K562 (cell line): ENCODE data around the gene CLGN. TPM values are rescaled to one million over a fixed set of nuclear protein-coding genes. Genes with fewer than 3 reads are reported as not detected.

Experiments
- BCOR ChIP-seq: fragments of 450-650 bp; IDR thresholded peaks from 2 replicates; pipeline ENCODE4 v1.6.1; 2016
- KDM1A ChIP-seq, 2 experiments: fragments of 450-650 bp; IDR thresholded peaks; 2 replicates each; pipeline ENCODE4 v1.6.1; 2016; ENCODE audit warnings: mild to moderate bottlenecking in 2 of 2
- KDM5B ChIP-seq: fragments of 200-600 bp; sonication (generic); IDR thresholded peaks from 2 replicates; pipeline ENCODE4 v1.6.1; 2012; ENCODE audit warnings: low read depth, mild to moderate bottlenecking, moderate library complexity, low read length, control low read depth, inconsistent platforms; ENCODE audit not compliant: insufficient replicate concordance
- NFRKB ChIP-seq: fragments of 450-650 bp; IDR thresholded peaks from 2 replicates; pipeline ENCODE4 v1.6.1; 2016; ENCODE audit warnings: low read depth
- NR0B1 ChIP-seq: fragments of 450-650 bp; IDR thresholded peaks from one replicate; pipeline ENCODE4 v1.6.1; 2018; ENCODE audit warnings: mild to moderate bottlenecking, moderate library complexity; ENCODE audit not compliant: partially characterized antibody
- TEAD4 ChIP-seq, 2 experiments: sonication (generic) in 1 of 2; formaldehyde crosslinking in 1 of 2; IDR thresholded peaks; 2 replicates each; pipeline versions ENCODE4 v1.6.1 to v1.8.0; 2012 to 2022; ENCODE audit warnings: borderline replicate concordance in 1 of 2, inconsistent platforms in 1 of 2, low read length in 1 of 2, mild to moderate bottlenecking in 1 of 2, missing genetic modification reagents in 1 of 2
- ZBTB12 ChIP-seq: fragments of 250-450 bp; sonication (Bioruptor Pico); IDR thresholded peaks from 2 replicates; pipeline ENCODE4 v1.4.0; 2020
- ZBTB40 ChIP-seq, 2 experiments: fragments of 450-650 bp in 1 of 2; sonication (generic) in 1 of 2; formaldehyde crosslinking in 1 of 2; IDR thresholded peaks; 2 replicates each; pipeline versions ENCODE4 v1.7.1 to v1.9.0; 2016 to 2022; ENCODE audit warnings: inconsistent platforms in 1 of 2, mild to moderate bottlenecking in 1 of 2, missing genetic modification reagents in 1 of 2
- ZBTB43 ChIP-seq: sonication (generic); formaldehyde crosslinking; IDR thresholded peaks from 2 replicates; pipeline ENCODE4 v1.8.0; 2023; ENCODE audit warnings: mild to moderate bottlenecking, missing genetic modification reagents
- ZFX ChIP-seq: sonication (generic); formaldehyde crosslinking; IDR thresholded peaks from 2 replicates; pipeline ENCODE4 v1.8.0; 2022; ENCODE audit warnings: mild to moderate bottlenecking, missing genetic modification reagents, moderate library complexity
- ZNF121 ChIP-seq: sonication (generic); formaldehyde crosslinking; conservative IDR thresholded peaks from 2 replicates; pipeline ENCODE4 v1.8.0; 2022; ENCODE audit warnings: missing genetic modification reagents
- ZNF224 ChIP-seq: sonication (generic); formaldehyde crosslinking; IDR thresholded peaks from 2 replicates; pipeline ENCODE4 v1.8.0; 2022; ENCODE audit warnings: mild to moderate bottlenecking, missing genetic modification reagents
- ZNF76 ChIP-seq: fragments of 250-450 bp; sonication (Bioruptor Pico); IDR thresholded peaks from 2 replicates; pipeline ENCODE4 v1.4.0; 2020; ENCODE audit warnings: mild to moderate bottlenecking, moderate library complexity, borderline replicate concordance
- polyA plus RNA-seq, 8 experiments: library from polyadenylated mRNA; depleted of rRNA in 4 of 8; stranded (reverse) in 5 of 8; unstranded in 3 of 8; fragments of >200 nt; fragmentation: Nextera tagmentation in 2 of 8; fragmentation: Illumina TruSeq in 1 of 8; extraction: Ambion mirVana in 2 of 8; extraction: Trizol in 1 of 8; gene quantifications; 2 replicates each; pipeline versions ENCODE4 v1.2.1 to v1.2.3, GENCODE V29; 2011 to 2014; ENCODE audit warnings: inconsistent platforms in 1 of 8, missing spikeins in 1 of 8
- total RNA-seq, 7 experiments: library from RNA; depleted of rRNA in 6 of 7; stranded (reverse); fragments of >200 nt in 6 of 7; fragmentation: Illumina TruSeq in 2 of 7; extraction: Trizol in 2 of 7; gene quantifications; 2 replicates each; pipeline versions ENCODE4 v1.2.1 to v1.2.3, GENCODE V29; 2011 to 2021; ENCODE audit warnings: low replicate concordance in 1 of 7

Gene CLGN
- total and polyA plus RNA-seq, 9 of the 15 experiments (the other 6 are each of a cell fraction or from before 2014, with no cell fraction given), result 0.22 to 3.6 (median 2.7) TPM

GRCh38 chr4:140427106-140427918 is at the start of gene CLGN (continued):
- TF ChIP-seq ZNF121 (CRISPR knock-in tag) (no peak), NFRKB (no peak), ZBTB40 (IDR thresholded peaks at IDR 0.05) (0 out of 2 replicates have a peak, but pooled peaks have one; percentile 7), ZBTB40 (CRISPR knock-in tag; IDR thresholded peaks at IDR 0.05) (no peak), ZNF76 (CRISPR knock-in tag) (no peak), ZNF224 (no peak), ZBTB12 (CRISPR knock-in tag) (no peak), KDM5B (no peak), NR0B1 (no peak), TEAD4 (IDR thresholded peaks at IDR 0.05; ENCODE audit: low read length) (no peak), TEAD4 (CRISPR knock-in tag; IDR thresholded peaks at IDR 0.05; ENCODE audit: borderline replicate concordance) (no peak), BCOR (no peak), ZBTB43 (CRISPR knock-in tag) (no peak), KDM1A (IDR thresholded peaks at IDR 0.05) (no peak), ZFX (0 out of 2 replicates have a peak, but pooled peaks have one; percentile 27)
